Right ventricle myocardium superior (tissue), 1 donor: ENCODE data around the gene ARL17A. TPM values are rescaled to one million over a fixed set of nuclear protein-coding genes. Genes with fewer than 3 reads are reported as not detected.
A peak's percentile ranks its signal among the peaks of the same experiment; 100 is the strongest.
"Not testable (repeated sequence)": the region's sequence is repeated elsewhere in the genome, so short reads cannot be mapped to it uniquely, and the experiment has no call there.

Experiments
- ATAC-seq: fragments of 200-7000 bp; cut with Tn5 transposase; one replicate; pipeline ENCODE4 v1.9.1; 2020; ENCODE audit warnings: mild to moderate bottlenecking; ENCODE audit not compliant: poor library complexity
- DNase-seq: peaks from one replicate; pipeline ENCODE4 v3.0.0-alpha.2; 2020
- intact Hi-C: fragments of 100-400 bp; cut with DNase I; formaldehyde crosslinking; loops from one replicate; pipeline ENCODE4 v1.11.2; 2022
- total RNA-seq: library from RNA; stranded (reverse); fragmentation: NEBNext Ultra II Directional; extraction: Animal tissue kit (Norgen Biotek cat#: 25700); gene quantifications from one replicate; pipeline ENCODE4 v1.2.1, GENCODE V29; 2021
- donor health status: DM: no; HTN: yes; CAD: no; lungs with severe emphysema.

Gene ARL17A
- total RNA-seq, 1 donor from 2014 or later: 9.8 TPM

DNA sequence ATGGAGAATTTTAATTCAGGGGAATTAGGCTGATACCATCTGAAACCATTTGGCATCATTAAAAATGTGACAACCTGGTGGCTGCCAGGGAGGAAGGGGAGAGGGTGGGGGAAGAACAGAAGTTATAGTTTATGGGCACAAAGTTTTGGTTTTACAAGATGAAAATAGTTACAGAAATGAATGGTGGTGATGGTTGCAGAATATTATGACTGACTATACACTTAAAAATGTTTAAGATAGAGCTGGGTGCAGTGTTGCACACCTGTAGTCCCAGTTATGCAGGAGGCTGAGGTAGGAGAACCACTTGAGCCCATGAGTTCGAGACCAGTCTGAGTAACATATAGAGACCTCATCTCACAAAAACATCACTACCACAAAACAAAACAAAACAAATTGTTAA, 12.5 kb downstream of the ARL17A start:
- intact Hi-C loops, DNase-seq, ATAC-seq: not testable (repeated sequence)

DNA sequence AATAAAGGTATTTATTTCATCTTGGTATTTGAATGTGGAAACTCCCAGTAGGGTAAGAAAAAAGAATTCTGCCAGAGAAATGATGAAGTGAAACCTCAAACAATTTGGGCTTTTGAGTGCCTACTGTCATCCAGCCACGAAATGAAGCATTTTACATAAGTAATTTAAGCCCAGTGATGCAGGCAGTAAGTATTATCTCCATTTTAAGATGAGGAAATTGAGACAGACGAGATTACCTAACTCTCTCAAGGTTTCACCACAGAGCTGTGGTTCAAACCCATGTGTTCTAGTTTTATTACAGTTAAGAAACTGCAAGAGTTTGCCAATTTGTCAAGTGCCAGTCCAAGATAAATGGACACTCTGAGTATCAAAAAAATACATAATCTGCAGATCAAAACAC, 13.2 kb downstream of the ARL17A start:
- intact Hi-C loops, DNase-seq: not testable (repeated sequence)
- peak; percentile 66 for ATAC-seq

GRCh38 chr17:46560048-46560447, 19.4 kb downstream of the ARL17A start:
- intact Hi-C loops, DNase-seq: not testable (repeated sequence)
- ATAC-seq: peak; percentile 86

GRCh38 chr17:46559155-46559554, 20.3 kb downstream of the ARL17A start:
- ATAC-seq, intact Hi-C loops: not testable (repeated sequence)

DNA sequence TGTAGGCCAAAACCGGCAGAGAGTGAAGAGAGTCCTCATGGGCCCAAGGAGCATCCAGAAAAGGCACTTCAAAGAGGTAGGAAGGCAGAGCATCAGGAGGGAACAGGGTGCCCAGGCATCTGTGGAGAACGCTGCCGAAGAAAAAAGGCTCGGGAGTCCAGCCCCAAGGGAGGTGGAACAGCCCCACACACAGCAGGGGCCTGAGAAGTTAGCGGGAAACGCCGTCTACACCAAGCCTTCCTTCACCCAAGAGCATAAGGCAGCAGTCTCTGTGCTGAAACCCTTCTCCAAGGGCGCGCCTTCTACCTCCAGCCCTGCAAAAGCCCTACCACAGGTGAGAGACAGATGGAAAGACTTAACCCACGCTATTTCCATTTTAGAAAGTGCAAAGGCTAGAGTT, 30.9 kb downstream of the ARL17A start:
- DNase-seq, intact Hi-C loops, ATAC-seq: not testable (repeated sequence)

More at GRCh38 chr17:46559155-46559554, 20.3 kb downstream of the ARL17A start:
- not testable (repeated sequence) for DNase-seq

GRCh38 chr17:46534716-46535115, 44.8 kb downstream of the ARL17A start:
- DNase-seq: peak; percentile 29
- intact Hi-C loops, ATAC-seq: not testable (repeated sequence)

DNA sequence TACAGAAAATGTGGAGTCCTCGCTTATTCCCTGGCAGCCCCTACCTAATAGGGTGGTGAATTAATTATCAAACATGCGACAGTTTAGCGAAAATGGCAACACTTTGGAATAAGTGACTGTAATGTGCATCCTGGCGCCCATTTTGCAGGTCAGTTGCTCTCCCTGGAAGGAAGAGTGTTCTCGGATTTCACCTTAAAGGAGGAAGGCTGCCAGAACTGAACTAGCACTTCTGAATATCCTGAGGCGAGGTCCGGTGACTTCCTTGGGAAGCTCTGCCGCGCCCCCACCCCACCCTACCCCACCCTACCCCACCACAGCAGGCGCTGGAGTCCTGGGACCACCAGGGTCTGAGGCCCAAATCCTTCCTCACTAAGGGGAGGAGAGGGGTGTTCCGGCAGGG, 67.3 kb downstream of the ARL17A start, which contains the start of gene LRRC37A2:
Gene LRRC37A2 (plus strand): TSS at position 301 of the 400 bp plus-strand sequence. CDS start 245 bp downstream, outside the sequence.
- DNase-seq, ATAC-seq, intact Hi-C loops: not testable (repeated sequence)

GRCh38 chr17:46505896-46506295, 73.6 kb downstream of the ARL17A start:
- ATAC-seq, intact Hi-C loops: not testable (repeated sequence)
- DNase-seq: peak; percentile 18

- intact Hi-C loops, DNase-seq, ATAC-seq: not testable (repeated sequence)
Observed at GRCh38 chr17:46499437-46500139, 79.9 kb downstream of the ARL17A start.

DNA sequence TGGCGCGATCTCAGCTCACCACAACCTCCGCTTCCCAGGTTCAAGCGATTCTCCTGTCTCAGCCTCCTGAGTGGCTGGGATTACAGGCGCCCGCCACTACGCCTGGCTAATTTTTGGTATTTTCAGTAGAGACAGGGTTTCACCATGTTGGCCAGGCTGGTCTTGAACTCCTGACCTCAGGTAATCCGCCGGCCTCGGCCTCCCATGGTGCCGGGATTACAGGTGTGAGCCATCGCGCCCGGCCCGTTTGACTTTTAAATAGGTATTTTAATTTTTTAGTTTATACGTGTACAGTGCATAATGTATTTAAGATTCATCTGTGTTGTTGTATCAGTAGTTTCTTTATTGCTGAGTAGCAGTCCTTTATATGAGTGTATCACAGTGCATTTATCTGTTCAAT, 87.5 kb downstream of the ARL17A start:
- intact Hi-C loops, ATAC-seq: not testable (repeated sequence)
- peak; percentile 34 for DNase-seq

- ATAC-seq, intact Hi-C loops, DNase-seq: not testable (repeated sequence)
Observed at GRCh38 chr17:46481310-46481709, 98.2 kb downstream of the ARL17A start.

GRCh38 chr17:46478823-46479222, 100.7 kb downstream of the ARL17A start:
- DNase-seq, ATAC-seq, intact Hi-C loops: not testable (repeated sequence)

GRCh38 chr17:46475583-46475982, 103.9 kb downstream of the ARL17A start:
- DNase-seq, ATAC-seq, intact Hi-C loops: not testable (repeated sequence)

GRCh38 chr17:46474489-46474888, 105.0 kb downstream of the ARL17A start:
- intact Hi-C loops, ATAC-seq: not testable (repeated sequence)

GRCh38 chr17:46467618-46468017, 111.9 kb downstream of the ARL17A start:
- intact Hi-C loops, DNase-seq, ATAC-seq: not testable (repeated sequence)

More at GRCh38 chr17:46474489-46474888, 105.0 kb downstream of the ARL17A start:
- not testable (repeated sequence) for DNase-seq

Other genes starting within 250 kb of the ARL17A start
- gene ARL17B, start 217.9 kb downstream of the ARL17A start, total RNA-seq: 16.2 TPM
- 5.1 TPM for gene LRRC37A2, start 67.2 kb downstream of the ARL17A start, total RNA-seq
- gene NSF, start 11.0 kb upstream of the ARL17A start, total RNA-seq: 23.2 TPM
- gene WNT3, start 239.0 kb upstream of the ARL17A start, total RNA-seq: 0.91 TPM